GM15510 (cell line): ENCODE results near the gene CHST13.

Experiments used
- POLR2A ChIP-seq: IDR thresholded peaks from 3 replicates; pipeline ENCODE4 v1.6.1; 2011; ENCODE audit warnings: borderline replicate concordance; ENCODE audit not compliant: insufficient read length; ENCODE audit errors: extremely low read depth

The CHST13 gene

GRCh38 chr3:126578702-126579101 is 54.7 kb downstream of the CHST13 start:
- TF ChIP-seq POLR2A: no peak

GRCh38 chr3:126580746-126581145 is 56.8 kb downstream of the CHST13 start:
- TF ChIP-seq POLR2A: no peak

- TF ChIP-seq POLR2A: no peak
Measured at GRCh38 chr3:126581569-126581968, 57.6 kb downstream of the CHST13 start.

GRCh38 chr3:126582311-126582710 is 58.4 kb downstream of the CHST13 start:
- TF ChIP-seq POLR2A: no peak
